Omental fat pad (tissue), 4 donors: Measurements from ENCODE around the gene SKP2. TPM values are rescaled to one million over a fixed set of nuclear protein-coding genes. Genes with fewer than 3 reads are reported as not detected.

Experiments used
- ATAC-seq: fragments of 150-250 bp; one replicate; pipeline ENCODE4 v1.9.1; 2016; ENCODE audit warnings: mild to moderate bottlenecking, moderate library complexity; ENCODE audit not compliant: low FRiP score
- DNase-seq: peaks from one replicate; pipeline ENCODE4 v3.0.0-alpha.2; 2019; ENCODE audit warnings: low spot score
- CTCF ChIP-seq, 3 donors: fragments of 450-650 bp; IDR thresholded peaks; one replicate each; pipeline ENCODE4 v1.5.1; 2016 to 2017; ENCODE audit warnings: antibody characterized with exemption in 3 of 3, mild to moderate bottlenecking in 3 of 3, moderate library complexity in 2 of 3
- total RNA-seq, 4 donors: library from RNA; depleted of rRNA; stranded (reverse); fragments of >200 nt; gene quantifications; one replicate each; pipeline ENCODE4 v1.1.0, GENCODE V29; 2016

Gene SKP2
- total RNA-seq, 4 donors from 2014 or later: 8.6 to 19.4 (median 14.1) TPM

GRCh38 chr5:36156619-36157018 lies 4.7 kb downstream of the SKP2 start:
- TF ChIP-seq CTCF (IDR thresholded peaks at IDR 0.05): no peak
- DNase-seq (no peak), ATAC-seq (no peak)

- no peak for ATAC-seq
- no peak for DNase-seq
- TF ChIP-seq CTCF (IDR thresholded peaks at IDR 0.05): no peak
These were observed 6.2 kb downstream of the SKP2 start for GRCh38 chr5:36158144-36158543.

DNA sequence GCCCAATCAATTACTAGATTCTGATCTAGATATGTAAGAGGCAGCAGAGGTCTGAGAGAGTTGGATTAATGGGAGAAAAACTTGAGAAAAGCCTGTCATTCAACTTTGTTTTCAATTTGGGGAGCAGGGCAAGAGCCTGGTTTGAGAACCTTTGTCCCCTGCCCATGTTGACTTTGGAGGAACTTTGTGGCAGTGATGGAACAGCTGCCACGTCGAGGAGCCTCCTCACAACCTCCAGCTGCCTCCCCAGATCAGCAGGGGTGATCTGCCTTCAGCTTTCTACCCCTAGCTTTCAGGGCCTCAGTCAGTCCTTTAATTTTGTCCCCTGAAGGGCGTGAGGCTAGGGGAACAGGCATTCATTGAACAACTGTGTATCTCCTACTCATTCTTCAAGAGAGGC lies 8.7 kb downstream of the SKP2 start:
- no peak for TF ChIP-seq CTCF (IDR thresholded peaks at IDR 0.05)
- no peak for DNase-seq
- ATAC-seq: no peak

- DNase-seq (no peak), ATAC-seq (no peak)
- no peak for TF ChIP-seq CTCF (IDR thresholded peaks at IDR 0.05)
These were observed 9.4 kb downstream of the SKP2 start for GRCh38 chr5:36161361-36161760.

DNA sequence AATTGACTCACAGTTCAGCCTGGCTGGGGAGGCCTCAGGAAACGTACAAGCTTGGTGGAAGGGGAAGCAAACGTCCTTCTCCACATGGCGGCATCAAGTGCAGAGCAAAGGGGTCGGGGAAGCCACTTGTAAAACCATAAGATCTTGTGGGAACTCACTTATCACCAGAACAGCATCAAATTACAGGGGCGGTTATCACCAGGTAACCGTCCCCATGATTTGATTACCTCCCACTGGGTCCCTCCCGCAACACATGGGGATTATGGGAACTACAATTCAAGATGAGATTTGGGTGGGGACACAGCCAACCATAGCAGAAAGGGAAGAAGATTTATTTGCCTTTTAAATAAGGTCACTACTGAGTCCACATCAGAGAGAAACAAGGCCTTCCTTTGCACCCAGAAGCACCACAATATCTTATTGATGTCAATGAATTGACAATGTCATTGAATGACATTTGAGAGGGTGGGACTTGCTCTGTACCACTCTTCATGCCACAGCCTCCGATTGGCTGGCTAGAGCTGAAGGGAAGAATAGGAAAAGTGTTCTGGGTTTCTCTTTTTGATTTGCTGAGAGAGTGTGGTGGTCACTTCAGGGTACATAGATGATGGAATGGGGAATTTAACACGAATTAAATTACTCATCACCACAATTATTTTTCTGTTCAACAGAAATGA lies 11.0 kb downstream of the SKP2 start:
- DNase-seq (no peak), ATAC-seq (no peak)
- no peak for TF ChIP-seq CTCF (IDR thresholded peaks at IDR 0.05)

DNA sequence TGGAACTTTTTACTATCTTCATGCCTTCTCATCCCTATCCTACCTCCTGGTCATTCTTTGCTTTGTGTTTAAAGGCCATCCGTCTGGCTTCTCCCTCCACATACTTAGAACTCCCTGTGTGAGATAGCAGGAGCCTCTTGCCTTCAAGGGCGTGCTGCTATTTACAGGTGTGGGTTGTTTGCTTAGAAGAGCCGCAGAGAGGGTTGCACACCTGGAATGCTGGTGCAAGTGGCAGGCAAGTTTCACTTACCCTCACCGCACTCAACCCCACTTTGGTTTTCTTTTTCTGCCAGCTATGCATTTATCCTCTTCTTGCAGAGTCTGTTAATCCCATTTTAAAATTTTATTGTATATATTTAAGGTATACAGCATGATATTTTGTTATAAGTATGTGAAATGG lies 12.6 kb downstream of the SKP2 start:
- no peak for ATAC-seq
- DNase-seq: no peak
- TF ChIP-seq CTCF (IDR thresholded peaks at IDR 0.05): no peak

- no peak for ATAC-seq
- TF ChIP-seq CTCF (IDR thresholded peaks at IDR 0.05): no peak
- no peak for DNase-seq
These were observed 16.8 kb downstream of the SKP2 start for GRCh38 chr5:36168737-36169136.
